Stimulated activated naive CD8-positive, alpha-beta T cell treated with anti-CD3 and anti-CD28 coated beads, Interleukin-15, Interleukin-2, amounts not matched to agents 100 U/mL and 50 U/mL, for 24 hours (primary cell): ENCODE results near the gene RASGRF1.
"Not testable (repeated sequence)": the region's sequence is repeated elsewhere in the genome, so short reads cannot be mapped to it uniquely, and the experiment has no call there.

Experiments used
- ATAC-seq: fragments of 150-1000 bp; cut with Tn5 transposase; one replicate; pipeline ENCODE4 v1.10.0; 2021
- DNase-seq: peaks from one replicate; pipeline ENCODE4 v3.0.0; 2021

RASGRF1 gene

GRCh38 chr15:79008659-79009058 lies 81.9 kb downstream of the RASGRF1 start:
- DNase-seq = no peak
- ATAC-seq = no peak

- DNase-seq (peak; percentile 47), ATAC-seq (peak; percentile 21)
These were observed 83.5 kb downstream of the RASGRF1 start for GRCh38 chr15:79007066-79007465.

- no peak for DNase-seq
- ATAC-seq = no peak
These were observed 84.5 kb downstream of the RASGRF1 start for GRCh38 chr15:79006071-79006470.

GRCh38 chr15:79004336-79004735 lies 86.2 kb downstream of the RASGRF1 start:
- DNase-seq (peak; percentile 27), ATAC-seq (peak; percentile 67)

DNA sequence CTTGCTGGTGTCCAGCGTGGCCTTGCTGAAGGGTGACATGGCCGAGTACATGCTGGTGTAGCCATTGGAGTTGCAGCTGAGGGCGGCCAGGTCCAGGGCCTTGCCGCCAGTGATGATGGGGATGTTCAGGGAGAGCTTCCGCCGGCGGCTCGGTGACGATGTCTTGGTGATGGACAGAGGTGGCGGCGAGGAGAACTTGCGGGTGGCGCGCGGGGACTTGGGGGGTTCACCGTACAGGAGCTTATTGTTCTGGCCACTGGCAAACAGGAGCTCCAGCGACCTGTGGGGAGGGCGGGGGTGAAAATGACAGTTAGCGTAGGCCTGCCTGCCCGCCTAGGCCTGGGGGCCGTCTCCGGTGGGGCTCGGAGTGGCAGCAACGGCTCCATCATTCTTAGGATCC lies 86.7 kb downstream of the RASGRF1 start:
- no peak for DNase-seq
- peak; percentile 4 for ATAC-seq

GRCh38 chr15:79003301-79003700 lies 87.3 kb downstream of the RASGRF1 start:
- ATAC-seq = no peak
- DNase-seq = no peak

- ATAC-seq (no peak), DNase-seq (no peak)
These were observed 88.0 kb downstream of the RASGRF1 start for GRCh38 chr15:79002581-79002980.

DNA sequence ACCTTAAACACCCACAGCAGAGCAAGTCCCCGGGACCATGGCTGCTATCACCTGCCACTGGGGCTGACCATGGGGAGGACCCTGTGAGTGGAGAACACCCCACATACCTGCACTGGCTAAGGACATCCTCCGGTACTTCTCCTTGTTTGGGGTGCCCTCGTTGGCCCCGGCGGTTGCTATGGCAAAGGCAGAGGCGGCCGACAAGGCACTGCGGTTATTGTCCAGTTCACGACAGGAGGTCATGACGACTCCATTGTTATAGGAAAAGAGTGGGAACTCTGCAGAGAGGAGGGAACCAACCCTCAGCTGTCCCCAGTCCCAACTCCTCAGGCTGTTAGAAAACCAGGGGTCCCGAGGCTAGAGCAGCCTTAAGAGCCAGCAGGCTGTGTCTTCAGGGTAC lies 90.9 kb downstream of the RASGRF1 start:
- DNase-seq (no peak), ATAC-seq (no peak)

DNA sequence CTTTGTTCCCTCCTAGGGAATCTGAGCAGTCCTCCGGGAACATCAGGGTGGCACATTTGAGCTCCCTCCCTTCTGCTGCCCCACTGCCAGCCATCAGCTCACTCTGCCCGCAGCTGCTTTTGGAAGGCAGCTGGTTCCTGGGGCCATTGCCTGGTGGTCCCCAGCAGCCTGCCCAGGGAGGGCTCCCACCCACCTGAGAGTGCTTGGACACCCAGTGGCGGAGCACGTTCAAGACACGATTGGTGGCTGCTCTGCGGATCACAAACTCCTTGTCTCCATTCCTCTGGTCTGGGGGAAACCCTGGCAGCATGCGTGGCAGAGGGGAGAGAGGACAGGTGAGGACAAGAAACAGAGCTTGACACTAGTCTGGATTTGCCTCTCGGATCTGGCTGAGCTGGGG lies 92.1 kb downstream of the RASGRF1 start:
- DNase-seq (no peak), ATAC-seq (no peak)

DNA sequence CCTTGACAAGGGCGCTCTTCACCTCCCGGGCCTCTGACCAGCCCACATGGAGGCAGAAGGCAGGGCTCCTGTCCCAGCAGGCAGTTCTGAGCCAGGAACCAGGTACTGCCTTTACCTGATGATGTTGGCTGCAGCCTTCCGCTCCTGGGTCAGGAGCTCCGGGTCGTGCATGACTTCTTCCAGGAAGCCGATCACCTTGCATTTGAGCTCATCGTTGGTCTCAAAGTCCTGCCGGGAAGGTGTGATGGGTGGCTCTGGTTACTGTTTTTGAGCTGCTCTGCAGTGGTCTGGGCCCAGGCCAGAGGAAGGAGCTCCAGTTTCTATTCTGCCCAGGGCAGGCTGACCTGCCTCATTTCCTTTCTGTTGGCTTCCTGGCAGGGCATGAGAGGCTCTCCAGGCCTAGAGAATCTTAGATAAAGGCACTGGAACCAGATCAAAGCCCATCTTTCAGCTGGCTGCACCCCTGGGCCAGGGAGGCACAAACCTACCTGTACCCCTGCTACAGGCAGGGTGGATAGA lies 92.5 kb downstream of the RASGRF1 start:
- ATAC-seq (no peak), DNase-seq (no peak)

DNA sequence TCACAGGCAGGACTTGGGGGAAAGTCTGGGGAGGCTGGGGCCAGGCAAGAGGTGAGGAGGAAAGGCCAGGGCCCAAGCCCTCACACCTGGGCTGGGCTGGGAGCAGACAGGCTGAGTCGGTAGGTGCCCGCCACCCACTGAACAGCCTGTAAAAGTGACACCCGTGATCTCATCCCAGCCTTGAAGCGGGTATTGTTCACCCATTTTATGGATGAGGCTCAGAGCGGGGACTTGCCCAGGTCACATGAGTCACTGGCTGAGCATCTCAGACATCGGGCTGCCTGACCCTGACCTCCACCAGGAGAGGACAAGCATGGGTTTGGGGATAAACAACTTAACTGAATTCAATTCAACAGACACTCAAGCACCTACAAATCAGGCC lies 93.7 kb downstream of the RASGRF1 start:
- no peak for DNase-seq

DNA sequence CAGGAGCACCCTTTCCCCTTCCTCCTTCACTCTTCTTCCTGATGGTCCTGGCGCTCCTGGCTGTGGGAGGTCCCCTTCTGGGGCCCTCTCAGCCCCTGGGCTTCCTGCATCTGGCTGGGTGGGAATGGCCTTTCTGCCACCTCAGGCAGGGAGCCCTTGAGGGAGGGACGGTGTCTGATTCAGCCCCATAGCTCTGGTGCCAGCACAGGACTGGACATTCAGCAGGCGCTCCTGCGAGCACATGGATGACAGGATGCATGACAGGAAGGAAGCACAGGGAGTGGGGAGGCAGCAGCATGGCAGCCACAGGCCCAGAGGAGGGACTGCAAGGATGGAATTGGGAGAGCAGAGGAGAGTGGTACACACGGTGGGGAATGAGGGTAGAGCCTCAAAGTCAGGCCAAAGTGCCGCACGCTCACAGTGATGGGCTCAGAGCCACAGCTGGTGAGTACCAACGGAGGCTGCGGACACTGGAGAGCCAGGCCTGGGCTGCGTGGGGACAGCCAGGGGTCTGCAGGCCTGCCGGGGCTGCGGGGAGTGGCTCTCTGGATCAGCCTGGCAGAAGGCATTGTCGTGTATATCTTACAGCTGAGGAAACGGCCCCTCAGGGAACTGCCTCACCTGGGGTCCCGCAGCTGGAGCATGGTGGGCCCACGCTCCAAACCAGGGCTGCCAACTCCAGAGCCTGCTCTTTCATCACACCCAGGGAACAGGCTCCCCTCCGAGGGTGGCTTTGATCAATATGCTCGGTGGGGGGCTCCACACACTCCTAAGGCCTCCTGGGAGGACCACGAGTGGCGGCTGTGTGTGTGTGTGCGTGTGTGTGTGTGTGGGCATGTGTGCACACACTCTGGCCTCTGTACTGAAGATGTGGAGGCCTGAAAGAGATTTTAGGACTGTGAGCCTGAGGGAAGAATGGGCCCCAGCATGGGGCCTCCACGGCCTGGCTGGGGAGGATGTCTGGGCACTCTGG lies 94.4 kb downstream of the RASGRF1 start:
- no peak for ATAC-seq
- DNase-seq = no peak

More for the DNA sequence above, 93.7 kb downstream of the RASGRF1 start:
- ATAC-seq = no peak

GRCh38 chr15:78995161-78995560 lies 95.4 kb downstream of the RASGRF1 start:
- not testable (repeated sequence) for DNase-seq, ATAC-seq

- no peak for ATAC-seq
- no peak for DNase-seq
These were observed 96.5 kb downstream of the RASGRF1 start for GRCh38 chr15:78993931-78994530.

GRCh38 chr15:78993257-78993930 lies 97.2 kb downstream of the RASGRF1 start:
- DNase-seq (no peak), ATAC-seq (no peak)

DNA sequence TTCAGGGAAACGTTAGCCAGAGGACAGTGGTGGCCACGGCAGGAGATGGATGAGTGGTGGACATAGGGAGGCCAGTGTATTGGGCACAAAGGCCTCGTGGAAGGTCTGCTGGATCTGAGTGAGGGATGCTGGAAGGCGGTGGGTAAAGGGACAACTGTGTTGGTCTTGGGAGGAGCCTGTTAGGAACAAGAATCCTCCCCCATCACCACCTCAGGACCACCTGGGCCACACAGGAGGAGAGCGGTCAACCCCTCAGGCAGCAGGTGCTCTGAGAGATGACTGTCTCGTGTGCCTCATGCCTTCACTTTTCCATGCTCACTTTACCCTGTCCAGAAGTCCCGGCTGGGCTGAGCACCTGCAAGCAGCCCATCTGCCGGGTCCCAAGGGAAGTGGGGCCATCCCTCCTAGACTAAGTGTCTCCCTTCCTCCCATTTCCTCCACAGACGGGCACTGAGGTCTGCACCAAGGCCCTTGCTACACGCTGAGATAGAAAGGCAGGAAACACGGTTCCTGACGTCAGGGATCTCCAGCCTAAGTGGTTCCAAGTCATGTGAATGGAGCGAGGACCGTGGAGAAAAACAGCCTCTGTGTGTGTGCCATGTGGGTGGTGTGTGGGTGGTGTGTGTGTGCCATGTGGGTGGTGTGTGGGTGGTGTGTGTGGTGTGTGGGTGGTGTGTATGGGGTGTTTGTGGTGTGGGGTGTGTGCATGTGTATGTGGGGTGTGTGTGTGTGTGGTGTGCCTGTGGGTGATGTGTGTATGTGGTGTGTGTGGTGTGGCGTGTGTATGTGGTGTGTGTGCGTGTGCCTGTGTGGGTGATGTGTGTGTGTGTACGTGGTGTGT lies 97.9 kb downstream of the RASGRF1 start:
- no peak for ATAC-seq
- no peak for DNase-seq

DNA sequence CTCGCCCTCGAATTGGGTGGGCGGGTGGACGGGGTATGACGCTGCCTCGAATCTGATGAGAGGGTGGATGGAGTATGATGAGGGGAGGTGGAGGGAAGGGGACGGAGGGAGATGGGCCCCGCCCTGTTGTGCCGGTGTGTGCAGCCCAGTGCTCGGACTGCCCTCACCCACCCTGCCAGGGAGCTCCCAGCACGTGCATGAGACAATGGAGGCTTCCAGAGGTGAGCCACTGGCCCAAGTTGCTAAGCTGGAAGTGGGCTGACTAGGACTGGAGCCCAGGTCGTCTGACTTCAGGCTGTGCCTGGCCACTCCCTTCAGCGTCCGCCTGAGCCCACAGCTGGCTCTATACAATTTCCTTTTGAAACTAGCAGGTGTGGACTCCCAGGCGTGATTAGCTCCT lies 98.7 kb downstream of the RASGRF1 start:
- DNase-seq (no peak), ATAC-seq (no peak)

DNA sequence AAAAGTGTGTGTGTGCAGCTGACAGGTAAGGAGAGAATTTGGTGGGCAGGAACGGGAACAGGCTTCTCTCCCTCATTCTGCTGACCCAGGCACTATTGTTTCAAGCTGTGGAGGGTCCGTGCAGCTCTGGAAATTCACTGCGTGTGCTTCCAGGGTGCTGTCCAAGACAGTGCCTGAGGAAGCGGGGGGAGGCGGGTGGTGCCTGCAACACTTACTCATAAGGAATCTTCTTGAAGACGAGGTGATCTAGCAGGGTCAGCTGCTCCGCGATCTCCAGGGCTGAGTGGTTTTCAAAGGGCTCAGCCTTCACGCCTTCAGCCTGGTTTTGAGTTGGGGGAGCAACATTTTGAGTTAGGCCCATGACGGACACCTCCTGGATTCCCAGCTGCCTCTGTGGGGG lies 99.1 kb downstream of the RASGRF1 start:
- ATAC-seq (no peak), DNase-seq (no peak)

GRCh38 chr15:78990278-78990677 lies 100.3 kb downstream of the RASGRF1 start:
- DNase-seq (no peak), ATAC-seq (no peak)

- no peak for ATAC-seq
- DNase-seq = no peak
These were observed 100.8 kb downstream of the RASGRF1 start for GRCh38 chr15:78989701-78990240.

DNA sequence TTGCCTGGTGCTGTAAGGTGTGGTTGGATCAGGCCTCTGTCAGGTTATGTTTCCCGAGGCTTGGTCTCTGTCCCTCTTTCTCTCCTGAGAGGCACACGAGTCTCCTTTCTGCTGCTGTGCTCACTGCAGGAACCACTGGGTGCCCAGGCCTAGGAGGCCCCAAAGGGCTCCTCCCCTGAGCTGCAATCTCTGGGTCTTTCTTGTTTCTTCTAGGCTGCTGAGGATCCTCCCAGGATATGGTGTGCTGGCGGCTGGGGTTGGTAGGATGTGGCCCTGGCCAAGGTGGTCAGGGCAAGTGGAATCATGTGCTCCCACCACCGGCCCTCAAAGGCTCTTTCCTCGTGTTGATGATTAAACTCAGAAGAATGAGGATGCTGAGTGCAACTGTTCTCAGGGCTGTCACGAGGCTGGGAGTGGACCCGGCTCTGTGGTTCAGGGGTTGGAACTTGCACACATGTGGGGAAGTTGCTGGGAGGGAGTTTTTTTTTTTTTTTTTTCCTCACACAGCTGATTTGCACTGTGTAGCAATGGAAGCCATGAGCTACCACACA lies 102.1 kb downstream of the RASGRF1 start:
- ATAC-seq = no peak
- DNase-seq = no peak
